ENCODE results near the gene BCCIP.

Gene BCCIP

DNA sequence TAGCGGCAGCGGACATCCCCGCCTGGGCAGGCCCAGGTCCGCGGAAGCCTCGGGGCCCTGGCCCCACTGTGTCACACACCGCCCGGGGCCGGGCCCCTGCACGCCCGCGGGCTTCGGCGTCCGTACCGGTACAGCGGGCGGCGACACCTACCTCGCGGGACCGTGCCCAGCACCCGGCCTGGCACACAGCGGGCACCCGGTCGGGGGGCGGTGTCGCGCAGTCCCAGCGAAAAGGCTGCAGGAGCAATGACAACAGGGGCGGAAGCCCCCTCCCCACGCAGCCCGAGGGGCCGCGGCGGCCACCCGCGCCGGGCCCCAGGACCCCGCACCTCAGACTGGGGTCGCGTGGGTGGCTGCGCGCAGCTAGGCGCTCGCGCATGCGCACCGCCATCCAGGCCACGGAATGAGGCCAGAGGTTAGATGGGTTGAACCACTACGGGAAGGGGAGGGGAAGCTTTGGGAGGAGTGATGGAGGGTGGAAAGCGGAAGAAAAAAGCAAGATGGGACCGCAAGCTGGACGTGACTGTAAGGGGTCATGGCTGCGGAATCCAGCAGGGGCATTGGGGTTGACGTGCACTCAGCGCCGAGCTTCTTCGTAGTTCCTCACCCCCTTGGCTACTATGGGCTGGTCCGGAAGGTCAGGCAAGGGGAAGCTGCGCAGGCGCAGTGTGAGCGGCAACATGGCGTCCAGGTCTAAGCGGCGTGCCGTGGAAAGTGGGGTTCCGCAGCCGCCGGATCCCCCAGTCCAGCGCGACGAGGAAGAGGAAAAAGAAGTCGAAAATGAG, at the start of gene BCCIP, which contains the start of gene UROS:
Gene BCCIP, plus strand, starts transcription at position 669 of the 785 bp plus-strand sequence. Its CDS starts 12 bp downstream, at position 681.
Gene UROS, minus strand, starts transcription at position 381 of the 785 bp plus-strand sequence. CDS start 6,759 bp downstream, outside the sequence.
- peak; percentile 90 to 91 for DNase-seq

DNA sequence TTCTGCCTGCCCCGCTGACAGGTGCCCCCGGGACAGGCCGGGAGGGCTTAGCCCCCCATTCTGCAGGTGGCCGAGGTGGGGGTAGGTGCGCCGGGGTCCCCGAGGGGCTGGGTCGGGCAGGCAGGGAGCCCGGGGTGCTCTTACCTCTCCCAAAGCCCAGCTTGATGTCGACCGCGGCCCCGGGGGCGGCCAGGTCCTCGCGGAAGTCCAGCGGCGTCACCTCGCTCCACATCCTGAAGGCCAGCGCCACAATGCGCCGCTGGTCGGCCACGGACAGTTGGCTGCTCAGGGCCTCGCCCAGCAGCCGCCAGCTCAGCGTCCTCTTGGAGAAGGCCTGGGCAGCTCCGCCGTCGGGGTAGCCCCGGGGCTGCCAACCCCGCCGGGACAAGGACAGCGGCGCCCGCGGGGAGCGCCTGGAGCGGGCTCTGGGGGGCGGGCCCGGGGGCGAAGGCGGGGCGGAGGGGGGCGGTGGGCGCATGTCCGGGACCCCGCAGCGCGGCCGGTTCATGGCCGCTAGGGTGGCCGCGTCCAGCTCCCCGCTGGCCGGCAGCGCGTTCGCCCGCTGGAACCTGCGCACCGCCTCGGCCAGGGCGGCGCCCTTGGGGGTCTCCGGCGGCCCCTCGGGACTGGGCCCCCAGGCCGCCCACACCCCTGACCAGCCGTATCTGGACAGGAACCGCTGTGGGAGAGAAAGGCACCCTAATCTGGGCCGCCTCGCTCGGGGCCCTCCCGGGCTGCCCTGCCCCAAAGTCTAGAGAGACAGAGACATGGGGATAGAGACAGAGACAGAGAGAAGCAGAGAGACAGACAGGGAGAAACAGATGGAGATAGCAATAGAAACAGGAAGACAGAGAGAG, 49.4 kb upstream of the BCCIP start:
- DNase-seq, result no peak

DNA sequence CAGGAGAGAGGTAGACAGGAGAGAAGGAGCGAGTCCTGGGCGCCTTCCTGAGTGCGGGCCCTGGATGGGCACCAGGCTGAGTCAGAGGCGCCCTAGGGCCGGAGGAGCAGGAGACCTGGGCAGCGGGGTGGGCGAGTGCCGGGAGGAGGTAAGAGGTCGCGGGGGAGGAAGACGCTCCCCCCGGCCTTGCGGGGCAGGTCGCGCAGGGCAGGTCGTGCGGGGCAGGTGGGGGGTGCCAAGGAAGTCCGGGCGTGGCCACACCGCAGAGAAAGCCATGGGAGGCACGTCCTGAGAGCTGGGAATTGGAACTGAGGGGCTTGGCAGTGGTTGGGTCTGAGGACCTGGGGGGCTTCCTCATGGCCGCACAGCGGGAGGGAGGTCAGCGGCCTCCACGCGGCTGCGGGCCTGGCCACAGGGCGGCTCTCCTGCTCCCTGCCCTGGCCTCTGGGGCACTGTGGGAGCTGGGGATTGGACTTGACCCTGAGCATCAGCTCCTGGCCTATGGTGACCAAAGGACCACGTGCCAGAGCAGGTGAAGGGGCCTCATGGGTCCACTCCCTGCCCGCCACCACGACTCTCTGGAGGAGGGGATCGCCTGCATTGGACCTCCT, 48.7 kb upstream of the BCCIP start:
- no peak for DNase-seq

DNA sequence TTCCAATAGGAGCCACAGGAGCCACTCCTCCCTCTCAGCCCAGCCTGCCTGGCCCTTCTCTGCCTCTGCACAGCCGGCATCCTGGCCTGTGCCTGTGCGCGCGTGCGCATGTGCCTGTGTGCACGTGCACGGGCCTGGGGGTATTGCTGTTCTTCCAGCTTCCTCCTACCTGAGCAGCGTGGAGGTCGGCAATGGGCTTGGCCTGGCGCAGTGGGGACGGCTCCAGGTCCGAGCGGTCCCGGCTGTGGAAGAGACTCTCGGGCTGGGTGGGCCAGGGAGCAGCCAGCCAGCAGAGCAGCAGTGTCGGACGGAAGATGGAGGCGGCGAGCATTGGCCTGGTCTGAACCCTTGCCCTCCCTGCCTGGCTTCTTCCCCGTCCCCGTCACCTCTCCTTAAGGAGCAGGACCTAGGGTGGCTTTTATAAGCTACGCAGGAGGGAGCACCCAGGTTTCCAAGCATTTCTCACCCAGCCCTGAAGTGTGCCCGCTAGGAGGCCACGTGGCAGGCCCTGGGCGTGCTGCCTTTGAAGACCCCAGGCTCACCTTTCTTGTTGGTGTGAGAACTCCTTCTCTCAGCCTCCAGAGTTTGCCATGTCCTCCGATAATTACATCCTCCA, 47.7 kb upstream of the BCCIP start, which contains the start of gene MMP21:
Gene MMP21, minus strand, starts transcription at position 331 of the 616 bp plus-strand sequence. Its CDS starts 0 bp downstream, at position 331.
- DNase-seq, result no peak

GRCh38 chr10:125777806-125778205, 45.5 kb upstream of the BCCIP start:
- DNase-seq, result no peak

- DNase-seq, result no peak
Observed at GRCh38 chr10:125778556-125778955, 44.8 kb upstream of the BCCIP start.

DNA sequence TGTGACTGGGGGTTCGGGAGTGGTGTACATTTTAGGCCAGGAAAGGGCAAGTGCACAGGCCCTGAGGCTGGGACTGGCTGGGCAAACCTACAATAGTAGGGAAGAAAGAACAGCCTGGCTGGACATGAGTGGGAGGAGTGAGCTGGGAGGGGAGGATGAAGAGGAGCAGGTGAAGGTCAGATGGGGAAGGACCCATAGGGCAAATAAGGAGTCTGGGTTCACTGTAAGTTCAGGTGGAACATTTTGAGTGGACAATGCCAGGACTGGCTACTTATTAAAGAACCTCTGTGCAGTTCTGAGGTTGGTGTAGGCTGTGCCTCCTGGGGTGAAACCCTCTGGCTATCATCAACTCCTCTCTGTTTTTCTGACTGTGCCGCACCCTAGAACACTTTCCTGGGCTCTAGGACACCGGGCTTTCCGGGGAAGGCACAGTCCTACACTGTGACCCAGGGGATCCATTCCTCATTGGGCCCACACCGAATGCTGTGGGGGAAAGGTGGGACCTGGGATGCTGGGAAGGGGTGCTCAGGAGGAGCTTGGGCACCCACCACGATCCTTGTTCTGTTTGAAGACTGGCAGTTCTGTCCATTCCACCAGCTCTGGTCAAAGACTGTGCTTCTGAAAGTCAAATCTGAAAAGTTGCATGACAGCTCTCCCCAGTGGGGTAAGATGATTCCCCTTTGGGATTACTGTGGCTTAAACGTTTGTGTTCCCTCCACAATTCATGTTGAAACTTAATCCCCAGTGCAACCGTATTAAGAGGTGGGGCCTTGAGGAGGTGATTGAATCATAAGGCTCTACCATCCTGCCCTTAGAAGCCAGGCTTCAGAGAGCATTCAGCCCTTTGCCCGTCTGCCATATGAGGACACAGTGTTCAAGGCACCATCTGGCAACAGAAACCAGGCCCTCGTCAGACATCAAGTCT, 43.7 kb upstream of the BCCIP start:
- DNase-seq, result no peak

- DNase-seq, result no peak
Observed at GRCh38 chr10:125781374-125781773, 42.0 kb upstream of the BCCIP start.

DNA sequence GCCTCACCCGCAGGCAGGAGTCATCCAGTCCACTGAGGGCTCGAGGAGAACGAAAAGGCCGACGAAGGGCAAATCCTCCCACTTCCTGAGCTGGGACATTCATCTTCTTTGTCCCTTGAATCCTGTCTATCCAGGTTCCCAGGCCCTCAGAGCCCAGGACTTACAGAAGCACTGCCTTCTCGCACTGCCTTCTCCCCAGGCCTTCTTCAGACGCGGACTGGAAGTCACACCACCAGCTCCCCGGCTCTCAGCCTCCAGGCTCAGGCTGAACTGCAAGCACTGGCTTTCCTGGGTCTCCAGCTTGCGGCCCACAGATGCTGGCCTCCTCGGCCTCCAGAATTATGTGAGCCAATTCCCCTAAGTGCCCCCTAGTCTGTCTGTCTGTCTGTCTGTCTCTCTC, 41.3 kb upstream of the BCCIP start:
- DNase-seq, result no peak

DNA sequence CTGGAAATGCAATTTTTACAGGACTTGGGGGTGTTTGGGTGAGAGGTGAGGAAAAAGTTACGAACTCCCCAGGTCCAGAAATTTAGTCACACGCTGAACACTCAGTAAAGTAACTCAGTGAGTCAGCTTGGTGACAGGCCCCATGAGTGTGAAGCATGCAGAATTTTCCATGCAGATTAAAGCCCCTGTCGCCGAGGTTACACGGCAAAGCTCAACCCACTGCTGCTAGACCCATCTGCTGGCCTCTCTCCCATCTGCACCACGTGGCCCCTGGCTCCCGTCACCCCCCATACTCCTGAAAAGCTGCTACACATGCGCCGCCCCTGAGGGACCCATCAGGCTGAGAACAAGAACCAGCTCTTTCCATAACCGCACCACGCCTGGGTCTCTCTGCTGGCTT, 40.7 kb upstream of the BCCIP start:
- DNase-seq, result no peak

- DNase-seq, result no peak
Observed at GRCh38 chr10:125783408-125783807, 39.9 kb upstream of the BCCIP start.

GRCh38 chr10:125783957-125784356, 39.4 kb upstream of the BCCIP start:
- DNase-seq, result no peak

DNA sequence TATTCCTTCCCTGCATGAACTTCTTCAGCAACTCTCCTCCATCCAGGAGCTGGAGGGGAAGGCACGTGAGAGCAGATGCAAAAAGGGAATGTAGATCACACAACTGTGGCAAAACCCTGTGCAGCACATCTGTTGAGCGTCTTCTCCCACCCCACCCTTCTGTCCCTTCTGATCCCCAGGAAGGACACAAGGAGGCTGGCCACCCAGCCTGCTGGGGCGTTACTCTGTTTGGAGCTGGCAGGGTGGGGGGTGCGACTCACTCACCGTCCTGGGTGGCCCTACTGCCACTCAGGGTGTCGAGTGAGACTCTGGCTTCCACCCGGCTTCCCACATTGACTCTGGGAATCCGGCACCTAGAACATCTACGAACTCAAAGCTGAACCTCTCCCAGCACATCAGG, 37.6 kb upstream of the BCCIP start:
- DNase-seq, result no peak

- no peak for DNase-seq
Observed at GRCh38 chr10:125788156-125789034, 35.0 kb upstream of the BCCIP start.

GRCh38 chr10:125792342-125793300, 30.7 kb upstream of the BCCIP start:
- no peak for DNase-seq

DNA sequence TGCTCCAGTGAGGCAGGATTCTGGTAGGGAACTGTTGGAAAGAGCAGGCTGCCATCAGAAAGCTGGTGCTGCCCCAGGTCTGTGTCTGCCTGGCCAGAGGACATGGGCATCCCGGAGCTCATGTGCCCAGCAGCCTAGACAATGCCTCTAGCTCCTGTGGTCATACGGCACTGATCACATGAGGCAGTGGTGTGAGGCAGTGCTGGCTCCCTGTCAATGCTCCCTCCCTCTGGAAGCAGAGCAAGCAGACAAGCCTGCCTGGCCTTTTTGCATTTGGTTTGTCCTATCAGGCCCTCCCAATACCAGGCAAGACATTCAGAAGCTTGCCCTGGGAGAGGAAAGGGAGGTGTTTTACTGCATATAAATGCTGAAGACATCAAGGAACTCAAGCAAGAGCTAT, 28.2 kb upstream of the BCCIP start:
- no peak for DNase-seq

- no peak for DNase-seq
Observed at GRCh38 chr10:125795637-125796190, 27.6 kb upstream of the BCCIP start.

DNA sequence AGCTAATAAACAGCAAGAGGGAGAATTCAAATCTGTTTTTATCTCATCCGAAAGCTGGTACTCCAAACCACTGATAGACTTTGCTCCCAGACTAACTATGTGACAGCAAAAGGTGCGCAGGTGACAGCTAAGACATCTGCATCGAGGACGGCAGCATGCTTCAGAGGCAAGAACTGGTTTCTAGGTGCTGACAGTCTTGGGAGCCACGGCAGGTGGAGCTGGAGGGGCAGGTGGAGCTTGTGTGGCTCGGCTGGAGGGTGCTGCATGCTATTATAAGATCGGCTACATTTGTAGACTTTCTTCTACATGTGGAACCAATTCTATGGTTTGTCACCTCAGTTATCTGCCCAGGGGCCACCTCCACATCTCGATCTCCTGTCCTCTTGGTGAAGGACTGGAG, 25.9 kb upstream of the BCCIP start:
- no peak for DNase-seq
